Gastrocnemius medialis (tissue), 4 donors: ENCODE results near the gene CERS1. TPM values are rescaled to one million over a fixed set of nuclear protein-coding genes. Genes with fewer than 3 reads are reported as not detected.

Experiments
- ATAC-seq, 2 donors: fragments of 150-250 bp; one replicate each; pipeline ENCODE4 v1.9.1; 2016
- DNase-seq, 2 donors: peaks; one replicate each; pipeline ENCODE4 v3.0.0-alpha.2; 2019
- H3K27ac ChIP-seq, 4 donors: fragments of 200-600 bp; sonication (generic); 1 replicate in 1 of 4; 2 replicates in 3 of 4; pipeline ENCODE4 v1.5.1; 2016 to 2018; ENCODE audit warnings: mild to moderate bottlenecking in 2 of 4, moderate library complexity in 1 of 4
- H3K27me3 ChIP-seq, 3 donors: fragments of 200-600 bp; sonication (generic) in 2 of 3; 1 replicate in 1 of 3; 2 replicates in 2 of 3; pipeline versions ENCODE4 v1.5.1 to v1.6.0; 2016 to 2019; ENCODE audit warnings: mild to moderate bottlenecking in 1 of 3, moderate library complexity in 1 of 3
- H3K36me3 ChIP-seq, 2 donors: fragments of 200-600 bp; sonication (generic) in 1 of 2; one replicate each; pipeline ENCODE4 v1.5.1; 2017 to 2018
- H3K4me1 ChIP-seq, 2 donors: fragments of 200-600 bp; sonication (generic) in 1 of 2; one replicate each; pipeline ENCODE4 v1.5.1; 2016 to 2017; ENCODE audit warnings: mild to moderate bottlenecking in 2 of 2
- H3K4me3 ChIP-seq, 4 donors: fragments of 200-600 bp; sonication (generic) in 3 of 4; 1 replicate in 1 of 4; 2 replicates in 3 of 4; pipeline ENCODE4 v1.5.1; 2016 to 2019; ENCODE audit warnings: mild to moderate bottlenecking in 2 of 4
- H3K9me3 ChIP-seq, 3 donors: fragments of 200-600 bp; sonication (generic) in 2 of 3; 1 replicate in 1 of 3; 2 replicates in 2 of 3; pipeline ENCODE4 v1.5.1; 2016 to 2019
- CTCF ChIP-seq, 5 experiments: fragments of 450-650 bp in 3 of 5; fragments of 200-600 bp in 2 of 5; sonication (generic) in 2 of 5; IDR thresholded peaks in 4 of 5; conservative IDR thresholded peaks in 1 of 5; 1 replicate in 4 of 5; 2 replicates in 1 of 5; pipeline ENCODE4 v1.5.1; 2016 to 2019; ENCODE audit warnings: antibody characterized with exemption in 5 of 5, mild to moderate bottlenecking in 3 of 5, moderate library complexity in 3 of 5
- POLR2A ChIP-seq, 2 donors: fragments of 450-650 bp; IDR thresholded peaks; one replicate each; pipeline ENCODE4 v1.6.1; 2017; ENCODE audit warnings: antibody characterized with exemption in 2 of 2, mild to moderate bottlenecking in 2 of 2, moderate library complexity in 2 of 2
- in situ Hi-C, 4 donors: fragments of 200-750 bp; cut with MboI; loops; one replicate each; pipeline versions ENCODE4 v1.15.0 to v1.8.0; 2017; ENCODE audit warnings: low sequenced_read_pairs in 4 of 4
- intact Hi-C: fragments of 100-400 bp; cut with DNase I; formaldehyde crosslinking; loops from one replicate; pipeline ENCODE4 v1.15.1; 2023; ENCODE audit warnings: low total_unique reads
- total RNA-seq, 4 donors: library from RNA; depleted of rRNA; stranded (reverse); fragments of >200 nt; gene quantifications; one replicate each; pipeline versions ENCODE4 v1.1.0 to v1.2.3, GENCODE V29; 2016

The CERS1 gene
- total RNA-seq, 4 donors from 2014 or later, result 1.1 to 6.9 (median 3.3) TPM

GRCh38 chr19:18883526-18884304 is 12.2 kb downstream of the CERS1 start:
- no peaks in the 10 kb centered on the region for H3K36me3 ChIP-seq
- H3K27me3 ChIP-seq, result no peaks in the 10 kb centered on the region
- intact Hi-C loops (no loop called here), in situ Hi-C loops (no loop called here)
- H3K27ac ChIP-seq, result no peak overlapping the region
- no peaks in the 10 kb centered on the region for H3K9me3 ChIP-seq
- H3K4me1 ChIP-seq, result no peaks in the 10 kb centered on the region
- H3K4me3 ChIP-seq, result no peak overlapping the region
- no peak for TF ChIP-seq CTCF (IDR thresholded peaks at IDR 0.05 in 4 of 5, conservative IDR thresholded peaks at IDR 0.05 in 1 of 5)
- TF ChIP-seq POLR2A (IDR thresholded peaks at IDR 0.05), result no peak
- DNase-seq (no peak), ATAC-seq (no peak)

GRCh38 chr19:18881491-18881890 is 14.5 kb downstream of the CERS1 start:
- in situ Hi-C loops (no loop called here), intact Hi-C loops (no loop called here)
- ATAC-seq (no peak), DNase-seq (no peak)
- peaks cover 0 to 4% of the 10 kb centered on the region in 2 donors for H3K36me3 ChIP-seq
- H3K27me3 ChIP-seq, result no peaks in the 10 kb centered on the region
- no peak overlapping the region for H3K27ac ChIP-seq
- H3K4me3 ChIP-seq, result no peak overlapping the region
- no peak for TF ChIP-seq CTCF (IDR thresholded peaks at IDR 0.05 in 4 of 5, conservative IDR thresholded peaks at IDR 0.05 in 1 of 5)
- TF ChIP-seq POLR2A (IDR thresholded peaks at IDR 0.05), result no peak
- no peaks in the 10 kb centered on the region for H3K4me1 ChIP-seq
- H3K9me3 ChIP-seq, result no peaks in the 10 kb centered on the region

DNA sequence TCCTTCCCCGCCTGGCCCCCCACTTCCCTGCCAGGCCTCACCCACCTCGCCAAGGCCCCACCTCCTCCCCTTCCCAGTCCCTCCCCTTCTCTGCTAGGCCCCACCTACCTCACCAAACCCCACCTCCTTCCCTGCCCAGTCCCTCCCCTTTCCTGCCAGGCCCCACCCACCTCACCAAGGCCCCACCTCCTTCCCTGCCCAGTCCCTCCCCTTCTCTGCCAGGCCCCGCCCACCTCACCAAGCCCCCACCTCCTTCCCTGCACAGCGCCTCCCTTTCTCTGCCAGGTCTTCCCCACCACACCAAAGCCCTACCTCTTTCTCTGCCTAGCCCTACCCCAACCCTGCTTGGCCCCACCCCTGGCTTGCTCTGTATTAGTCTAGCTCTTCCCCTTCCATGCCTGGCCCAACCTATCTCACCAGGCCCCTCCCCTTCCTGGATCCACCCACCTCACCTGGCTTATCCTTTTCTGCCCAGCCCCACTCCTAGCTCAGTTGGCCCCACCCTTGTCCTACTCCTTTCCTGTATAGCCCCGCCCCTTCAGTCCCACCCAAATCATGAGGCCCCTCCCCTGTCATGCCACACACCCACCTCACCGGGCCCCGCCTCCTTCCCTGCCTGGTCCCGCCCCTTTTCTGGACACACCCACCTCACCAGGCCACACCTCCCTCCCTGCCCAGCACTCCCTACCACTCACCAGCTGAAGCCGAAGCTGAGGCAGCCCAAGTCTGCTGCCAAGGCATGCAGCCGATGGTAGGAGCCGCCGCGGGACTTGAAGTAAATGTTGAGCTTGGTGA is 16.2 kb downstream of the CERS1 start:
- no peak for ATAC-seq
- intact Hi-C loops, result no loop called here
- no peak for DNase-seq
- H3K27ac ChIP-seq, result no peak overlapping the region
- no peaks in the 10 kb centered on the region for H3K4me1 ChIP-seq
- peaks cover 0 to 4% of the 10 kb centered on the region in 2 donors for H3K36me3 ChIP-seq
- H3K9me3 ChIP-seq, result no peaks in the 10 kb centered on the region
- no peak for TF ChIP-seq CTCF (IDR thresholded peaks at IDR 0.05 in 4 of 5, conservative IDR thresholded peaks at IDR 0.05 in 1 of 5)
- TF ChIP-seq POLR2A (IDR thresholded peaks at IDR 0.05), result no peak
- in situ Hi-C loops, result no loop called here
- H3K4me3 ChIP-seq, result no peak overlapping the region
- H3K27me3 ChIP-seq, result no peaks in the 10 kb centered on the region

DNA sequence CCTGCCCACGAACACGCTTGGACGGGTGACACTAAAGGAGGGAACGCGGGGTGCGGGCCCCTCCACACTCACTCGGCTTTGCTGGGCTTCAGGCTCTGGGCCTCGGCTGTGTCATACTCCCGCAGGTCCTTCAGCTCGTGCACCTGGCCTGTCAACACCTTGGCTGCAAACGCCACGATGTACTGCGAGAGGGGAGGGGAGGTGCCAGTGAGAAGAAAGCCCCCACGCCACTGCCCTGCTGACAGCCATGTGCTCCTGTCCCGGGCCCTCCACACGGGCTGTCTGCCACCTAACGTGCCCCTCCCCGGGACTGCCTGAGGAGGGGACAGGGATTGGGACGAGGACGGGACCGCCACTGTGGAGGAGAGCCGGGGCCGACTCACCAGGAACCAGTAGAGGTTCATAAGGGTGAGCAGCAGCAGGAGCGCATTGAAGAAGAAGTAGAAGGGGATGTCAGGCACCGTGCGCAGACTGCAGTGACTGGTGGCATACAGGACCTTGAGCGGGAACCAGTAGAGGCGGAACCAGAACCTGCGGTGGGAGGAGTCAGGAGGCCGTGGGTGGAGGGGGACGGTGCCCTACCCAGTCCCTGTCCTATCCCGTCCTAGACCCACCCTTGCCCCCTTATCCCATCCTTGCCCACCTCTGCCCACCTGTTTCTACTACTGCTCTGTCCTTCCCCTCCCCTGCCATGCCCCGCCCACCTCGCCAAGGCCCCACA is 16.9 kb downstream of the CERS1 start:
- TF ChIP-seq CTCF (IDR thresholded peaks at IDR 0.05 in 4 of 5, conservative IDR thresholded peaks at IDR 0.05 in 1 of 5), result no peak
- TF ChIP-seq POLR2A (IDR thresholded peaks at IDR 0.05), result no peak
- no peaks in the 10 kb centered on the region for H3K9me3 ChIP-seq
- H3K4me3 ChIP-seq, result no peak overlapping the region
- intact Hi-C loops (no loop called here), in situ Hi-C loops (no loop called here)
- H3K36me3 ChIP-seq, result peaks cover 0 to 4% of the 10 kb centered on the region in 2 donors
- H3K27me3 ChIP-seq, result no peaks in the 10 kb centered on the region
- ATAC-seq, result no peak
- no peaks in the 10 kb centered on the region for H3K4me1 ChIP-seq
- DNase-seq, result no peak
- no peak overlapping the region for H3K27ac ChIP-seq
